WERI-Rb-1 (cell line): ENCODE data around the gene SGTB.
"Not testable (repeated sequence)": the region's sequence is repeated elsewhere in the genome, so short reads cannot be mapped to it uniquely, and the experiment has no call there.

Experiments used
- DNase-seq: peaks from one replicate; pipeline ENCODE4 v3.0.0-alpha.2; 2020
- H3K27ac ChIP-seq: fragments of 250-450 bp; sonication (Bioruptor Pico); 2 replicates; pipeline ENCODE4 v1.5.1; 2020; ENCODE audit warnings: mild to moderate bottlenecking, moderate library complexity
- H3K27me3 ChIP-seq: fragments of 250-450 bp; sonication (Bioruptor Pico); 2 replicates; pipeline ENCODE4 v1.5.1; 2021; ENCODE audit warnings: mild to moderate bottlenecking, low read depth, moderate library complexity; ENCODE audit not compliant: insufficient read depth, severe bottlenecking
- H3K36me3 ChIP-seq: fragments of 250-450 bp; sonication (Bioruptor Pico); 2 replicates; pipeline ENCODE4 v1.5.1; 2020; ENCODE audit warnings: mild to moderate bottlenecking, moderate library complexity
- H3K4me3 ChIP-seq: 2 replicates; pipeline ENCODE4 v1.5.1; 2011; ENCODE audit warnings: low read depth, mild to moderate bottlenecking, control low read depth, low read length
- H3K9me3 ChIP-seq: fragments of 250-450 bp; sonication (Bioruptor Pico); 2 replicates; pipeline ENCODE4 v1.5.1; 2021; ENCODE audit warnings: mild to moderate bottlenecking, moderate library complexity; ENCODE audit not compliant: severe bottlenecking
- CTCF ChIP-seq: IDR thresholded peaks from 2 replicates; pipeline ENCODE4 v1.5.1; 2011; ENCODE audit warnings: low read depth, mild to moderate bottlenecking, control low read depth, inconsistent platforms, low read length

SGTB gene

GRCh38 chr5:65742565-65743231, 20.8 kb upstream of the SGTB start:
- DNase-seq = no peak
- Histone ChIP-seq H3K4me3 (no peak overlapping the region), H3K27ac (no peak overlapping the region), H3K27me3 (no peaks in the 10 kb centered on the region), H3K36me3 (no peaks in the 10 kb centered on the region), H3K9me3 (no peaks in the 10 kb centered on the region)
- TF ChIP-seq CTCF = peak; percentile 37; the same call in 1 of the 2 replicates

GRCh38 chr5:65739162-65739561, 17.3 kb upstream of the SGTB start:
- no peaks in the 10 kb centered on the region for H3K9me3 ChIP-seq
- no peak for TF ChIP-seq CTCF
- no peak overlapping the region for H3K27ac ChIP-seq

GRCh38 chr5:65738305-65738704, 16.4 kb upstream of the SGTB start:
- TF ChIP-seq CTCF = no peak
- H3K27me3 ChIP-seq = no peaks in the 10 kb centered on the region
- no peak for DNase-seq
- H3K9me3 ChIP-seq = no peaks in the 10 kb centered on the region
- no peak overlapping the region for H3K4me3 ChIP-seq
- no peak overlapping the region for H3K27ac ChIP-seq
- H3K36me3 ChIP-seq = no peaks in the 10 kb centered on the region

More at GRCh38 chr5:65739162-65739561, 17.3 kb upstream of the SGTB start:
- Histone ChIP-seq H3K4me3 (no peak overlapping the region), H3K27me3 (no peaks in the 10 kb centered on the region), H3K36me3 (no peaks in the 10 kb centered on the region)
- DNase-seq = no peak

- TF ChIP-seq CTCF = no peak
These were observed 15.9 kb upstream of the SGTB start for GRCh38 chr5:65737842-65738241.

GRCh38 chr5:65736011-65736410, 14.1 kb upstream of the SGTB start:
- no peak for TF ChIP-seq CTCF
- no peak for DNase-seq
- Histone ChIP-seq H3K9me3 (no peaks in the 10 kb centered on the region), H3K27me3 (no peaks in the 10 kb centered on the region), H3K36me3 (no peaks in the 10 kb centered on the region), H3K4me3 (no peak overlapping the region), H3K27ac (no peak overlapping the region)

More at GRCh38 chr5:65737842-65738241, 15.9 kb upstream of the SGTB start:
- no peaks in the 10 kb centered on the region for H3K9me3 ChIP-seq
- H3K36me3 ChIP-seq = no peaks in the 10 kb centered on the region
- no peak overlapping the region for H3K27ac ChIP-seq
- no peaks in the 10 kb centered on the region for H3K27me3 ChIP-seq
- no peak overlapping the region for H3K4me3 ChIP-seq
- DNase-seq = no peak

- no peak overlapping the region for H3K4me3 ChIP-seq
- H3K9me3 ChIP-seq = no peaks in the 10 kb centered on the region
- H3K36me3 ChIP-seq = no peaks in the 10 kb centered on the region
- H3K27ac ChIP-seq = no peak overlapping the region
- TF ChIP-seq CTCF = no peak
- DNase-seq = no peak
- no peaks in the 10 kb centered on the region for H3K27me3 ChIP-seq
These were observed 13.0 kb upstream of the SGTB start for GRCh38 chr5:65734921-65735320.

- not testable (repeated sequence) for H3K27ac ChIP-seq, H3K9me3 ChIP-seq, H3K27me3 ChIP-seq, H3K36me3 ChIP-seq, DNase-seq, H3K4me3 ChIP-seq
These were observed 12.4 kb upstream of the SGTB start for GRCh38 chr5:65734196-65734775.

- H3K36me3 ChIP-seq, H3K27me3 ChIP-seq, H3K4me3 ChIP-seq, H3K9me3 ChIP-seq, DNase-seq, H3K27ac ChIP-seq: not testable (repeated sequence)
These were observed 10.1 kb upstream of the SGTB start for GRCh38 chr5:65732046-65732445.
